ENCODE data around the gene GATA3. TPM values are rescaled to one million over a fixed set of nuclear protein-coding genes. Genes with fewer than 3 reads are reported as not detected.

Gene GATA3
- total RNA-seq, 4 donors from 2014 or later: 0.12 to 0.61 (median 0.58) TPM

DNA sequence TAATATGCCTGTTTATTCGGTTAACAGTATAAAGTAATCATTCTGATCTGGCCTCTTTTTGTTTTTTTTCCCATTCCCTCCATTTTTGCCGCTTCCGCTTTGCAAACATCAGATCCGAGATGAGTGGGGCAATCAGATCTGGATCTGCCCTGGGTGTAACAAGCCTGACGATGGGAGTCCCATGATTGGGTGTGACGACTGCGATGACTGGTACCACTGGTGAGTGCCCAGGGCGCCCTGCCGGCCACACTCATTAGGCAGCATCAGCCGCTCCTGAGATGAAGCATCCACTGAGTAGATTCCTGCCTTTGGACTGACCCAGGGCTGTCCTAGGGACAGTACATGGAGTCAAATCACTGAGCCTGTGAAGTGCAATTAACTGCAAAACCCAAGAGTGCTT is 40.9 kb upstream of the GATA3 start:
- TF ChIP-seq, protein P1, sequence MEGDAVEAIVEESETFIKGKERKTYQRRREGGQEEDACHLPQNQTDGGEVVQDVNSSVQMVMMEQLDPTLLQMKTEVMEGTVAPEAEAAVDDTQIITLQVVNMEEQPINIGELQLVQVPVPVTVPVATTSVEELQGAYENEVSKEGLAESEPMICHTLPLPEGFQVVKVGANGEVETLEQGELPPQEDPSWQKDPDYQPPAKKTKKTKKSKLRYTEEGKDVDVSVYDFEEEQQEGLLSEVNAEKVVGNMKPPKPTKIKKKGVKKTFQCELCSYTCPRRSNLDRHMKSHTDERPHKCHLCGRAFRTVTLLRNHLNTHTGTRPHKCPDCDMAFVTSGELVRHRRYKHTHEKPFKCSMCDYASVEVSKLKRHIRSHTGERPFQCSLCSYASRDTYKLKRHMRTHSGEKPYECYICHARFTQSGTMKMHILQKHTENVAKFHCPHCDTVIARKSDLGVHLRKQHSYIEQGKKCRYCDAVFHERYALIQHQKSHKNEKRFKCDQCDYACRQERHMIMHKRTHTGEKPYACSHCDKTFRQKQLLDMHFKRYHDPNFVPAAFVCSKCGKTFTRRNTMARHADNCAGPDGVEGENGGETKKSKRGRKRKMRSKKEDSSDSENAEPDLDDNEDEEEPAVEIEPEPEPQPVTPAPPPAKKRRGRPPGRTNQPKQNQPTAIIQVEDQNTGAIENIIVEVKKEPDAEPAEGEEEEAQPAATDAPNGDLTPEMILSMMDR (IDR thresholded peaks at IDR 0.05 in 4 of 5, conservative IDR thresholded peaks at IDR 0.05 in 1 of 5): no peak
- no peak for TF ChIP-seq POLR2A (IDR thresholded peaks at IDR 0.05)
- no peak for ATAC-seq
- no peaks in the 10 kb centered on the region for H3K27me3 ChIP-seq
- H3K36me3 ChIP-seq: peaks cover 6 to 16% of the 10 kb centered on the region in 2 donors
- in situ Hi-C loops (cut with MboI; ENCODE audit: low sequenced_read_pairs in 4 of 4): no loop called here
- no peak overlapping the region for H3K27ac ChIP-seq
- H3K4me1 ChIP-seq: no peaks in the 10 kb centered on the region
- no peaks in the 10 kb centered on the region for H3K9me3 ChIP-seq
- H3K4me3 ChIP-seq: no peak overlapping the region
- no peak for DNase-seq
- intact Hi-C loops (cut with DNase I; ENCODE audit: low total_unique reads): no loop called here

DNA sequence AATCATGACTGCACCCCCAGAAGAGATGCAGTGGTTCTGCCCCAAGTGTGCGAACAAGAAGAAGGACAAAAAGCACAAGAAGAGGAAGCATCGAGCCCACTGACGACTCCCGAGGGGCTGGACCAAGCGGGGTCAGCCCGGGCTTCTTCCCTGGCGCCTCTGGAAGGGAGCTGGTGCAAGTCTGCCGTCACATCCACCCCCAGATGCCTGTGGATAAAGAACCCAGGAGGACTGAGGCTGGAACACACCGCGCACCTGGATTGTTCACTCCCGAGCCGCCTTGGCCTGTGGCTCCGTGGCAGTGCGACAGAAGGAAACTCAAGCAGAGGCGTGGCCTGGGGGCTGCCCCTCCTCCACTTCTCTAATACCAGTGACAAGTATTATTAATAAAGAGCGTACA is 39.8 kb upstream of the GATA3 start:
- in situ Hi-C loops (cut with MboI; ENCODE audit: low sequenced_read_pairs in 4 of 4): no loop called here
- peaks cover 6 to 16% of the 10 kb centered on the region in 2 donors for H3K36me3 ChIP-seq

DNA sequence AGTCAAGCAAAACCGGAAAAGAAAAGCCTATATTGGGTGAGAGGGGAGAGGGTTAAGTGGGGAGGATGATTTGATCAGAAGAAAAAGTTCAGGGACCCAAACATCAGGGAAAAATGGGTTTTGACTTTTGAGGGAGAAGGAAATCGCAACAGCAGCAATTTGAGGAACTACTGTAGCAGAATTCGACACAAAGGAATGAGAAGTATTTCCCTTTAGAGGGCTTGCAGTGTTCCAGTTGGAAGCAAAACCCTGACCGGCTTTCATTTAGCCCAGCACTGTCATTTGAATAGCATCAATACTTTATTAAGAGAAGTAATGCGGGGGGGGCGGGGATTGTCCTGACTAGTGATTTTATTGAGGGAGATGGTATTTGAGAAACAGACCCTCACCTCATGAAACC is 37.2 kb upstream of the GATA3 start:
- H3K9me3 ChIP-seq: no peaks in the 10 kb centered on the region
- H3K36me3 ChIP-seq: peaks cover 6 to 16% of the 10 kb centered on the region in 2 donors
- DNase-seq: no peak
- H3K4me1 ChIP-seq: no peaks in the 10 kb centered on the region
- H3K4me3 ChIP-seq: no peak overlapping the region
- intact Hi-C loops (cut with DNase I; ENCODE audit: low total_unique reads): no loop called here
- no peaks in the 10 kb centered on the region for H3K27me3 ChIP-seq
- in situ Hi-C loops (cut with MboI; ENCODE audit: low sequenced_read_pairs in 4 of 4): no loop called here
- TF ChIP-seq, protein P1 (IDR thresholded peaks at IDR 0.05 in 4 of 5, conservative IDR thresholded peaks at IDR 0.05 in 1 of 5): no peak
- TF ChIP-seq POLR2A (IDR thresholded peaks at IDR 0.05): no peak
- no peak for ATAC-seq
- H3K27ac ChIP-seq: no peak overlapping the region

More for the DNA sequence above, 39.8 kb upstream of the GATA3 start:
- TF ChIP-seq, protein P1 (IDR thresholded peaks at IDR 0.05 in 4 of 5, conservative IDR thresholded peaks at IDR 0.05 in 1 of 5): no peak
- TF ChIP-seq POLR2A (IDR thresholded peaks at IDR 0.05): no peak
- Histone ChIP-seq H3K4me1 (no peaks in the 10 kb centered on the region), H3K27me3 (no peaks in the 10 kb centered on the region), H3K4me3 (no peak overlapping the region), H3K9me3 (no peaks in the 10 kb centered on the region), H3K27ac (no peak overlapping the region)
- DNase-seq (no peak), ATAC-seq (no peak)
- intact Hi-C loops (cut with DNase I; ENCODE audit: low total_unique reads): no loop called here

DNA sequence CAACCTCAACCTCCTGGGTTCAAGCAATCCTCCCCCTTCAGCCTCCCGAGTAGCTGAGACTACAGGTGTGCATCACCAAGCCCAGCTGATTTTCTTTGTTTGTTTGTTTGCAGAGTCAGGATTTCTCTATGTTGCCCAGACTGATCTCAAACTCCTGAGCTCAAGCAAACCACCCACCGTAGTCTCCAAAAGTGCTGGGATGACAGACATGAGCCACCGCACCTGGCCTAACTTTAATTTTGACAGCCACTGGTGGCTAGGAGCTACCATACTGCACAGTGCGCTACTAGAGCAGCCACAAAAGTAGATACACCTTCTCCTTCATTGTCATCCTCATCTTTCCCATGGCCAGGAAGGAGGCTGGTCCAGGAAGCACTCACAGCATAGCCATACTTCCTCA is 31.2 kb upstream of the GATA3 start:
- no peak for DNase-seq
- intact Hi-C loops (cut with DNase I; ENCODE audit: low total_unique reads) (no loop called here), in situ Hi-C loops (cut with MboI; ENCODE audit: low sequenced_read_pairs in 4 of 4) (no loop called here)
- no peak for ATAC-seq
- TF ChIP-seq, protein P1 (IDR thresholded peaks at IDR 0.05 in 4 of 5, conservative IDR thresholded peaks at IDR 0.05 in 1 of 5): no peak
- no peak for TF ChIP-seq POLR2A (IDR thresholded peaks at IDR 0.05)
- Histone ChIP-seq H3K27me3 (peaks cover 8 to 29% (median 26%) of the 10 kb centered on the region in 3 donors), H3K4me1 (no peaks in the 10 kb centered on the region), H3K27ac (no peak overlapping the region), H3K36me3 (no peaks in the 10 kb centered on the region), H3K9me3 (no peaks in the 10 kb centered on the region), H3K4me3 (no peak overlapping the region)

DNA sequence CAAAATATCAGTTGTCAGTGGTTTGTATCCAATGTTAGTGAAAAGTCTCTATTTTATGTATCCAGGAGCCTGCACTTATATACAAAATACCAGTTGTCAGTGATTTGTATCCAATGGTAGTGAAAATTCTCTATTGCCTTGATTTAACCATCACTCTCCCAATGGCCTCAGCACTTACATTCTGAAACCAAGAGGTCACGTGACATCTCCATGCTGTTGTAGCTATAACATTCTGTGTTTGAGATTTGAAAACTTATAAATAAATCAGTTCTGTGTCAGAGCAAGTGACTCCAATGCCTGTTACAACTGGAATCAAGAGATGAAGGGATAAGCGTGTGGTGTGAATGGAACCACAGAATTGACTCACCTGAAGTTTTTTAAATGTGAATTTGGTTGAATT is 30.6 kb upstream of the GATA3 start:
- DNase-seq (no peak), ATAC-seq (no peak)
- no peaks in the 10 kb centered on the region for H3K36me3 ChIP-seq
- H3K9me3 ChIP-seq: no peaks in the 10 kb centered on the region
- in situ Hi-C loops (cut with MboI; ENCODE audit: low sequenced_read_pairs in 4 of 4): no loop called here
- no peak overlapping the region for H3K4me3 ChIP-seq
- H3K27ac ChIP-seq: no peak overlapping the region
- TF ChIP-seq, protein P1 (IDR thresholded peaks at IDR 0.05 in 4 of 5, conservative IDR thresholded peaks at IDR 0.05 in 1 of 5): no peak
- TF ChIP-seq POLR2A (IDR thresholded peaks at IDR 0.05): no peak
- H3K27me3 ChIP-seq: peaks cover 8 to 29% (median 26%) of the 10 kb centered on the region in 3 donors
- no peaks in the 10 kb centered on the region for H3K4me1 ChIP-seq
- intact Hi-C loops (cut with DNase I; ENCODE audit: low total_unique reads): no loop called here

Data from gastrocnemius medialis (tissue), 4 donors.